Left colon (tissue), 2 donors: Measurements from ENCODE around the gene BBLN. TPM values are rescaled to one million over a fixed set of nuclear protein-coding genes. Genes with fewer than 3 reads are reported as not detected.
"Not testable (repeated sequence)": the region's sequence is repeated elsewhere in the genome, so short reads cannot be mapped to it uniquely, and the experiment has no call there.

Experiments
- ATAC-seq: fragments of 200-7000 bp; cut with Tn5 transposase; one replicate; pipeline ENCODE4 v1.9.1; 2020; ENCODE audit warnings: mild to moderate bottlenecking, moderate library complexity
- DNase-seq, 2 donors: peaks; one replicate each; pipeline ENCODE4 v3.0.0-alpha.2; 2020
- intact Hi-C, 2 donors: fragments of 100-400 bp; cut with DNase I in 1 of 2; cut with micrococcal nuclease in 1 of 2; formaldehyde crosslinking; loops; one replicate each; pipeline versions ENCODE4 v1.11.2 to v1.14.0; 2022; cut with DNase I, micrococcal nuclease
- total RNA-seq, 2 donors: library from RNA; stranded (reverse); fragmentation: NEBNext Ultra II Directional; extraction: Animal tissue kit (Norgen Biotek cat#: 25700); gene quantifications; one replicate each; pipeline ENCODE4 v1.2.1, GENCODE V29; 2021
- donor health status: DM: no; HTN: no; CAD: no.
- donor health status: DM: yes; HTN: yes; CAD: no.

BBLN gene
- total RNA-seq, 2 donors from 2014 or later, result 35.6 to 50.5 TPM

GRCh38 chr9:128121924-128122808, 37.9 kb upstream of the BBLN start:
- ATAC-seq, result no peak
- DNase-seq, result peak; percentile 9 to 24
- intact Hi-C loops, result no loop called here

- peak in 1 of 2 donors; percentile 23 for DNase-seq
- intact Hi-C loops, result no loop called here
- no peak for ATAC-seq
Observed at GRCh38 chr9:128122809-128123175, 37.3 kb upstream of the BBLN start.

- DNase-seq (peak in 1 of 2 donors; percentile 22), ATAC-seq (no peak)
- intact Hi-C loops, result no loop called here
Observed at GRCh38 chr9:128123451-128124080, 36.5 kb upstream of the BBLN start.

- ATAC-seq (no peak), DNase-seq (no peak)
- intact Hi-C loops, result no loop called here
Observed at GRCh38 chr9:128124451-128124850, 35.6 kb upstream of the BBLN start.

- ATAC-seq (no peak), DNase-seq (peak; percentile 83 to 88)
- intact Hi-C loops, result no loop called here
Observed at GRCh38 chr9:128124873-128125579, 35.0 kb upstream of the BBLN start.

- peak; percentile 10 to 24 for DNase-seq
- no peak for ATAC-seq
- intact Hi-C loops, result no loop called here
Observed at GRCh38 chr9:128125580-128126354, 34.3 kb upstream of the BBLN start.

- ATAC-seq (peak; percentile 73), DNase-seq (peak; percentile 76 to 90)
- intact Hi-C loops, result no loop called here
Observed at GRCh38 chr9:128127568-128127989, 32.5 kb upstream of the BBLN start, which contains the start of gene PTGES2. Gene PTGES2, minus strand, starts transcription at chr9:128127729. Its CDS starts 12 bp downstream, at chr9:128127717.

- DNase-seq (peak; percentile 85 to 86), ATAC-seq (peak; percentile 79)
- intact Hi-C loops, result no loop called here
Observed at GRCh38 chr9:128127990-128128835, 31.9 kb upstream of the BBLN start.

- DNase-seq (peak in 1 of 2 donors; percentile 35), ATAC-seq (no peak)
- intact Hi-C loops, result no loop called here
Observed at GRCh38 chr9:128128836-128129590, 31.1 kb upstream of the BBLN start.

- intact Hi-C loops, ATAC-seq: not testable (repeated sequence)
- DNase-seq, result peak; percentile 55 to 71
Observed at GRCh38 chr9:128129976-128130590, 30.0 kb upstream of the BBLN start.

GRCh38 chr9:128130651-128131050, 29.4 kb upstream of the BBLN start:
- peak; percentile 8 to 23 for DNase-seq
- intact Hi-C loops, ATAC-seq: not testable (repeated sequence)

GRCh38 chr9:128131346-128131745, 28.7 kb upstream of the BBLN start:
- not testable (repeated sequence) for ATAC-seq

GRCh38 chr9:128132139-128132538, 27.9 kb upstream of the BBLN start:
- peak; percentile 32 to 42 for DNase-seq
- intact Hi-C loops, ATAC-seq: not testable (repeated sequence)

More at GRCh38 chr9:128131346-128131745, 28.7 kb upstream of the BBLN start:
- intact Hi-C loops, result not testable (repeated sequence)
- DNase-seq, result peak; percentile 2 to 22

GRCh38 chr9:128135561-128135960, 24.5 kb upstream of the BBLN start:
- ATAC-seq, intact Hi-C loops: not testable (repeated sequence)
- peak in 1 of 2 donors; percentile 21 for DNase-seq

- intact Hi-C loops, result no loop called here
- no peak for ATAC-seq
- peak in 1 of 2 donors; percentile 10 for DNase-seq
Observed at GRCh38 chr9:128136816-128137793, 23.0 kb upstream of the BBLN start.
